Activated CD8-positive, alpha-beta memory T cell treated with anti-CD3 and anti-CD28 coated beads, Interleukin-2, amount 50 U/mL, for 1 hour (primary cell): Measurements from ENCODE around the gene DPPA2.

Source experiments
- DNase-seq: peaks from one replicate; pipeline ENCODE4 v3.0.0-alpha.2; 2020; ENCODE audit errors: extremely low read depth

DPPA2 gene

GRCh38 chr3:109325109-109325508, 8.8 kb upstream of the DPPA2 start:
- DNase-seq = no peak

GRCh38 chr3:109313061-109313460, 3.3 kb downstream of the DPPA2 start:
- no peak for DNase-seq

GRCh38 chr3:109297496-109297895, 18.8 kb downstream of the DPPA2 start:
- DNase-seq = no peak

- DNase-seq = no peak
Measured at GRCh38 chr3:109284071-109284470, 32.2 kb downstream of the DPPA2 start.

- no peak for DNase-seq
Measured at GRCh38 chr3:109278546-109278945, 37.8 kb downstream of the DPPA2 start.

GRCh38 chr3:109278141-109278540, 38.2 kb downstream of the DPPA2 start:
- no peak for DNase-seq

- DNase-seq = no peak
Measured at GRCh38 chr3:109275702-109276293, 40.5 kb downstream of the DPPA2 start.

GRCh38 chr3:109270779-109271178, 45.5 kb downstream of the DPPA2 start:
- no peak for DNase-seq

- DNase-seq = no peak
Measured at GRCh38 chr3:109269577-109270275, 46.6 kb downstream of the DPPA2 start.

GRCh38 chr3:109268181-109268580, 48.1 kb downstream of the DPPA2 start:
- DNase-seq = no peak

GRCh38 chr3:109265295-109265694, 51.0 kb downstream of the DPPA2 start:
- DNase-seq = no peak

- DNase-seq = no peak
Measured at GRCh38 chr3:109257269-109257668, 59.0 kb downstream of the DPPA2 start.

GRCh38 chr3:109254770-109255169, 61.5 kb downstream of the DPPA2 start:
- DNase-seq = no peak

- DNase-seq = no peak
Measured at GRCh38 chr3:109252641-109253040, 63.7 kb downstream of the DPPA2 start.
